HepG2 (cell line): Measurements from ENCODE around the gene SOCS1. TPM values are rescaled to one million over a fixed set of nuclear protein-coding genes. Genes with fewer than 3 reads are reported as not detected.

Experiments
- E2F2 ChIP-seq: sonication (generic); formaldehyde crosslinking; IDR thresholded peaks from 2 replicates; pipeline ENCODE4 v1.4.0; 2020; ENCODE audit warnings: missing genetic modification reagents, borderline replicate concordance
- GABPB1 ChIP-seq: IDR thresholded peaks from 2 replicates; pipeline ENCODE4 v1.6.1; 2016; ENCODE audit warnings: mild to moderate bottlenecking, missing genetic modification reagents, moderate library complexity, missing compliant biosample characterization
- IRF1 ChIP-seq: sonication (generic); formaldehyde crosslinking; IDR thresholded peaks from 2 replicates; pipeline ENCODE4 v1.4.0; 2020; ENCODE audit warnings: low read depth, mild to moderate bottlenecking, missing genetic modification reagents
- MTA1 ChIP-seq: sonication (generic); formaldehyde crosslinking; IDR thresholded peaks from 2 replicates; pipeline ENCODE4 v1.4.0; 2020; ENCODE audit warnings: missing genetic modification reagents, mild to moderate bottlenecking, borderline replicate concordance
- MXD4 ChIP-seq: IDR thresholded peaks from 2 replicates; pipeline ENCODE4 v1.6.1; 2016; ENCODE audit warnings: mild to moderate bottlenecking, missing biosample characterization, missing genetic modification reagents
- MYC ChIP-seq: sonication (generic); formaldehyde crosslinking; IDR thresholded peaks from 2 replicates; pipeline ENCODE4 v1.9.0; 2021; ENCODE audit warnings: missing genetic modification reagents, borderline replicate concordance
- PCBP1 ChIP-seq: fragments of 200-400 bp; formaldehyde crosslinking; IDR thresholded peaks from 2 replicates; pipeline ENCODE4 v1.6.1; 2017; ENCODE audit warnings: mild to moderate bottlenecking, low read depth, low read length, borderline replicate concordance
- RFX3 ChIP-seq: IDR thresholded peaks from 2 replicates; pipeline ENCODE4 v1.6.1; 2016; ENCODE audit warnings: missing biosample characterization, missing genetic modification reagents
- SIN3A ChIP-seq: IDR thresholded peaks from 2 replicates; pipeline ENCODE4 v1.6.1; 2011; ENCODE audit warnings: low read depth, mild to moderate bottlenecking, control low read depth, low read length, borderline replicate concordance
- SOX5 ChIP-seq: IDR thresholded peaks from 2 replicates; pipeline ENCODE4 v1.6.1; 2016; ENCODE audit warnings: borderline replicate concordance
- SP5 ChIP-seq: IDR thresholded peaks from 2 replicates; pipeline ENCODE4 v1.6.1; 2016; ENCODE audit warnings: low read depth, borderline replicate concordance
- TP53 ChIP-seq: sonication (generic); formaldehyde crosslinking; conservative IDR thresholded peaks from 2 replicates; pipeline ENCODE4 v1.4.0; 2020; ENCODE audit warnings: missing genetic modification reagents
- ZHX2 ChIP-seq, 2 experiments: sonication (generic) in 1 of 2; formaldehyde crosslinking in 1 of 2; IDR thresholded peaks; 2 replicates each; pipeline versions ENCODE4 v1.6.1 to v1.9.0; 2014 to 2022; ENCODE audit warnings: antibody characterized with exemption in 1 of 2, borderline replicate concordance in 1 of 2, inconsistent platforms in 1 of 2, low read depth in 1 of 2, missing genetic modification reagents in 1 of 2
- ZNF382 ChIP-seq: sonication (generic); formaldehyde crosslinking; IDR thresholded peaks from 2 replicates; pipeline ENCODE4 v1.5.0; 2020; ENCODE audit warnings: missing genetic modification reagents, mild to moderate bottlenecking, borderline replicate concordance
- ZNF556 ChIP-seq: sonication (generic); formaldehyde crosslinking; IDR thresholded peaks from 2 replicates; pipeline ENCODE4 v1.4.0; 2020; ENCODE audit warnings: mild to moderate bottlenecking, missing genetic modification reagents, borderline replicate concordance
- ZSCAN22 ChIP-seq: sonication (generic); formaldehyde crosslinking; IDR thresholded peaks from 2 replicates; pipeline ENCODE4 v1.4.0; 2020; ENCODE audit warnings: mild to moderate bottlenecking, missing genetic modification reagents
- ZXDC ChIP-seq: sonication (generic); formaldehyde crosslinking; IDR thresholded peaks from 2 replicates; pipeline ENCODE4 v1.5.0; 2020; ENCODE audit warnings: mild to moderate bottlenecking, missing genetic modification reagents
- polyA plus RNA-seq, 8 experiments: library from polyadenylated mRNA; depleted of rRNA in 3 of 8; stranded (reverse) in 7 of 8; unstranded in 1 of 8; fragments of >200 nt; fragmentation: Illumina TruSeq in 4 of 8; extraction: Trizol in 4 of 8; gene quantifications; 2 replicates each; pipeline versions ENCODE4 v1.2.1 to v1.2.3, GENCODE V29; 2011 to 2016; ENCODE audit warnings: low read depth in 4 of 8, missing spikeins in 1 of 8, mixed read lengths in 1 of 8; ENCODE audit not compliant: insufficient read depth in 1 of 8
- total RNA-seq, 5 experiments: library from RNA; depleted of rRNA; stranded (reverse); fragments of >200 nt; fragmentation: Illumina TruSeq; extraction: Trizol; gene quantifications; 2 replicates each; pipeline ENCODE4 v1.2.3, GENCODE V29; 2016; ENCODE audit warnings: low read depth in 1 of 5

The SOCS1 gene
- total and polyA plus RNA-seq, 2 of the 13 experiments (the other 11 are each of a cell fraction or from before 2014, with no cell fraction given): 5.3 to 6.3 TPM

GRCh38 chr16:11251525-11252481, 4.2 kb downstream of the SOCS1 start (continued):
- TF ChIP-seq ZHX2 (IDR thresholded peaks at IDR 0.05; ENCODE audit: low read depth) (no peak), ZHX2 (CRISPR knock-in tag; IDR thresholded peaks at IDR 0.05; ENCODE audit: borderline replicate concordance) (no peak), ZNF382 (CRISPR knock-in tag) (no peak), RFX3 (CRISPR knock-in tag) (no peak), MXD4 (no peak), ZNF556 (CRISPR knock-in tag) (no peak), ZXDC (CRISPR knock-in tag) (no peak), IRF1 (CRISPR knock-in tag) (no peak), TP53 (CRISPR knock-in tag) (no peak), ZSCAN22 (CRISPR knock-in tag) (no peak), MTA1 (CRISPR knock-in tag) (no peak), E2F2 (CRISPR knock-in tag) (no peak), MYC (CRISPR knock-in tag) (no peak), PCBP1 (no peak), SIN3A (no peak), SP5 (CRISPR knock-in tag) (no peak), GABPB1 (CRISPR knock-in tag) (no peak), SOX5 (CRISPR knock-in tag) (no peak)
